Mucosa of gallbladder (tissue), 1 donor: ENCODE data around the gene PRKD1. TPM values are rescaled to one million over a fixed set of nuclear protein-coding genes. Genes with fewer than 3 reads are reported as not detected.

Experiments used
- DNase-seq: peaks from one replicate; pipeline ENCODE4 v3.0.0-alpha.2; 2020; ENCODE audit warnings: low spot score
- total RNA-seq: library from RNA; stranded (reverse); gene quantifications from one replicate; pipeline ENCODE4 v1.2.1, GENCODE V29; 2021
- donor health status: DM: no; HTN: no; CAD: no.

Gene PRKD1
- 20.3 TPM for total RNA-seq

- DNase-seq = peak; percentile 48
Observed at GRCh38 chr14:29927376-29928116, at the start of gene PRKD1. PRKD1 (minus strand) TSS chr14:29927847.

GRCh38 chr14:29971101-29971500 is 43.5 kb upstream of the PRKD1 start:
- DNase-seq = no peak

DNA sequence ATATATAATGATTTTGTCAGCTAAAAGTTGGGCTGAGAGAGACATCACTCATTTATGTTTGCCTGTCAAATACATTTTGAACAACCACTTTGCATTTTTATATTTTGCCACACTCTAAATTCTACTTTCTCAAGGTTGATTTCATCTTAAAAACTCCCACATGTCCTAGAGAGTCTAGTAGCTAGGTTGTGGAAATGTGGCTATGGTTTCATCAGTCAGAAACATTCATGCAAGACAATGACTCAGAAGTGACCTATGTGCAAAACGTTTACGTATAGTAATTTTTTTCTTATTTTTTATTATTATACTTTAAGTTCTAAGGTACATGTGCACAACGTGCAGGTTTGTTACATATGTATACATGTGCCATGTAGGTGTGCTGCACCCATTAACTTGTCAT is 27.4 kb upstream of the PRKD1 start:
- no peak for DNase-seq

- no peak for DNase-seq
Observed at GRCh38 chr14:29953501-29953900, 25.9 kb upstream of the PRKD1 start.

GRCh38 chr14:29944091-29944490 is 16.4 kb upstream of the PRKD1 start:
- no peak for DNase-seq

- no peak for DNase-seq
Observed at GRCh38 chr14:29941401-29941800, 13.8 kb upstream of the PRKD1 start.

GRCh38 chr14:29940482-29940881 is 12.8 kb upstream of the PRKD1 start:
- no peak for DNase-seq

DNA sequence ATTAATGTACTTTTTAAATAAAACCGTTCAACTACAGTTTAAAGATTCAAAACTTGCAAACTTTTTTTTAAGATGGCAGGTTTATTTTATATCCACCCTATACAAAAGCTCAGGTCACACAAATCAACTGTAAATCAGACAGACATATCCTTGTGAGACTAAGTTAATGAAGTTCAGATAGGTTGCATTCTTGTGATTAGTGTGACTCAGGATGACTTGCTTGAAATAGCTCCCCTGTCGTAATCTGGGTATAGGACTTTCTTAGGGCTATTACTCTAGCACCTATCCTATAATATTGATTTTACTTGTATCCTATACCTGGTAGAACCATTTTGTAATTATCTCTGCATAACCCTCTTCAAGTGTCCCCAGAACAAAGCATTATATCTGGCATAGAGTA is 9.5 kb upstream of the PRKD1 start:
- no peak for DNase-seq

- no peak for DNase-seq
Observed at GRCh38 chr14:29930283-29930682, 2.6 kb upstream of the PRKD1 start.

GRCh38 chr14:29928117-29928640 is 532 bp upstream of the PRKD1 start:
- no peak for DNase-seq

DNA sequence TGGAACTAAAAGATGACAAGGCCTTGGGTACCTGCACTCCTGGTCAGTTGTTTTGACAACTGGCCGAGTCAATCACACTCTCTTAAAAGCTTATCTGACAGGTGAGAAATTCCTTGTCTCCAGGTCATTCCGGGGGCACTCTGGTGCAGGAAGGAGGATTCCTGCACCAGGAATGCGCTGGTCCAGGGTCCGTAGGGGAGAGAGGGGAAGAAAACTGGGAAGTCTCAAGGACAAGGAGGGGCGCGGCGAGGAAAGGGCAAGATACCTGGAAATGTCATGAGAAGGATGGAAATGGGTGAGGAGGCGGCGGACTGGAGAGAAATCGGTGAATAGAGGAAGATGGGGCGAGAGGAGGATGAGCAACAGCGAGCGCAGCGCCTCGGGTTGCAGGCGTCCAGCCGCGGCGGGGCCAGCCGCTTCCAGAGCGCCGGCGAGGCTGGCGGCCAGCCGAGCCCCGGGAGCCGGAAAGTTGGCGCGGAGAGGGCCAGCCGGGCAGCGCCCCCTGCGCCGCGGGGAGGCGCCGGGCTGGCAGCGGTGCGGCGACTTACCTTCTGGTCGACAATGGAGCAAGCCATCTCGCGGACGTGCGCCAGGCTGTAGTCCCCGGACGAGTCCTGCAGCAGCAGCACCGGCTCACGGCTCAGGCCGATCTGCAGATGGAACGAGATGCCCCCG is 809 bp downstream of the PRKD1 start:
- peak; percentile 36 for DNase-seq

DNA sequence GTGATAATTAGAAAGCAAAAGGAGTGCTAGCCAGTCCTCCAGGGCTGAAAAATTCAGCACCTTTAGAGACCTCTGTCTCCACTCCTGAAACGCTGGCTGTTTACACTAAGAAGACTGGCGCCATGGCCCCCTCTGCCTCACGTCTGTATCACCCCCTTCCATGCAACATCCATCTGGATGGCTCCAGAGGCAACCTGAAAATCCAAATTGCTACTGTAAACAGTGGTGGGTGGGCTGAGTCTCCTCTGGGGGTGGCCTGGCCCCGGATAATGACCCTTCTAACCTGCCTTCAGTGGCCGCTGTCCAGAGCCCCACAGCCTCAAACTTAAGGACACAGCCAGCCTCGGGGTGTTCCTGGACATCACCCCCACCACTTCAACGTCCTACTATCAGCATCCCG is 1.4 kb downstream of the PRKD1 start:
- DNase-seq = no peak

DNA sequence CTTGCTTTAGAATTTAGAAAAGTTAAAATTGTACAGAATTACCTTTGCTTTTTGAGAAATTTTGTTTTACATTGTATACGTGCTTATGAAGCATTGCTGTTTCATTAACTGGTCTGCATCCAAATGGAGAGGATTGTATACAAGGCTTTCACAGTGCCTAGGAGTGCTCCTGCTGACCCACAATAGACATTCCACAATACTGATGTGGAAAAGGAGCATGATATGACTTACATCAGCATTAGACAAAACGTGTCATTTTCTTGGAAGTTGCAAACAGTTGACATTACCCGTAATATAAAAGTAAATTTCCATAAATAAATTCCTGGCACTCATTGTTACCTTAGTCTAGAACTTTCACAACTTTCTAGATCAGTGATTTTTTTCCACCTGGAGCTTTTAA is 1.9 kb downstream of the PRKD1 start:
- DNase-seq = no peak

DNA sequence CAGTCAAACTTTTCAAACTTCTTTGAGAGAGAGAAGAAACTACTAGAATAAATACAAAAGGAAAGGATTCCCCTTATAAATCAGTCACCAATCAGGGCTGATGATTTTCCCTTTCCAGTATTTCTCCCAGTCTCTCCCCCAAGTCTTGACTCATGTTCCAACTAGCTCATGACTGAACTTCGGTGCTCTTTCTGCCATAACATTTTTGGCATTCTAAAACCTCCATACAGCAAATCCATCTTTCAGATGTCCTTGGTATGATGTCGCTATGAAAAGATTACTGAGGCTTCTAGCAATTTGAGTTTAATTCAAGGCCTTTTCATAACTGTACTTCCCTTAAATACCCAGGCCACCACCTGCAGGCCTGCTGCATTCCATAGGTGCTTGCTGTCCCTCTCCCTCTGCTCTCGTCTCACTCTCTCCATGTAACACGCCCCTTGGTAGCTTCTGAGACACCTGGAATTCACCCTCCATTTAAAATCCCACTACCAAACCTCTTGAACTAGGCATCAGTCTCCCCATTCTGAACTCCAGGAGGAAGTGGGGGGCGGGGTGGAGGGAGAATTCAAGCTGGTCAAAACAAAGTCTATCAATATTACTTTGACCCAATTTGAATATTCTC is 2.4 kb downstream of the PRKD1 start:
- DNase-seq = no peak

- no peak for DNase-seq
Observed at GRCh38 chr14:29919845-29920244, 7.8 kb downstream of the PRKD1 start.

GRCh38 chr14:29918981-29919380 is 8.7 kb downstream of the PRKD1 start:
- DNase-seq = no peak

DNA sequence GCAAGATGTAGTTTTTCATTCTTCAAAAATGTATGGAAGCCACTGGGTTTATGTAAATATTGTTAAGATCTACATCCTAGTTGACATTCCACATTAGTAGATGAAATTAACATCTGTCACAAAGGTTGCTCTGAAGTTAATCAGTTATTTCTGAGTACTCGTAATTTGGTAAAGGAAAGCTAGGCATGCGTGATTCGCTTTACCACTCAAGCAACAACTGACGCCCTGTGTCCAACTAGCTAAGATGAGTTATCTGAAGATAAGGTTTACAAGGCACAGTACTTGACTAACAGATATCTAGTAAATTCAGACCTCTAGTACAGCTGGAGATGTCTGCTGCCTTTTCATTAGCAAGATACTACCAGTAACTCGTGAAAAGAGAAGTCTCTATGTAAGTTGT is 14.1 kb downstream of the PRKD1 start:
- DNase-seq = no peak

DNA sequence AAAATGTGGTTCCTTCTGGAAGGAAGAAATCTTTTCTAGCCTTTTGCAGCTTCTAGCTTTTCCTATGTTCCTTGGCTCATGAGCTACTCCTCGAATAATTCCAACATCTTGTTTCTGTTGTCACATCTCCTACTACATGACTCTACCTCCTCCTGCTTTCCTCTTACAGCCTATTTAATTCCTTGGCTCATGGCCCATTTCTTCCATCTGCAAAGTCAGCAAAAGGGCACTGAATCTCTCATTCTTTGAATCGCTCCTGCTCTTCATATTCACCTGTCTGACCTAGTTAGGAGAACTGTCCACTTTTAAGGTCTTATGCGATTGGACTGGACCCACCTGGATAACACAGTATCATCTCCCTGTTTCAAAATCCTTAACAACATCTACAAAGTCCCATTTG is 15.8 kb downstream of the PRKD1 start:
- no peak for DNase-seq

GRCh38 chr14:29908652-29909577 is 18.7 kb downstream of the PRKD1 start:
- DNase-seq = no peak

DNA sequence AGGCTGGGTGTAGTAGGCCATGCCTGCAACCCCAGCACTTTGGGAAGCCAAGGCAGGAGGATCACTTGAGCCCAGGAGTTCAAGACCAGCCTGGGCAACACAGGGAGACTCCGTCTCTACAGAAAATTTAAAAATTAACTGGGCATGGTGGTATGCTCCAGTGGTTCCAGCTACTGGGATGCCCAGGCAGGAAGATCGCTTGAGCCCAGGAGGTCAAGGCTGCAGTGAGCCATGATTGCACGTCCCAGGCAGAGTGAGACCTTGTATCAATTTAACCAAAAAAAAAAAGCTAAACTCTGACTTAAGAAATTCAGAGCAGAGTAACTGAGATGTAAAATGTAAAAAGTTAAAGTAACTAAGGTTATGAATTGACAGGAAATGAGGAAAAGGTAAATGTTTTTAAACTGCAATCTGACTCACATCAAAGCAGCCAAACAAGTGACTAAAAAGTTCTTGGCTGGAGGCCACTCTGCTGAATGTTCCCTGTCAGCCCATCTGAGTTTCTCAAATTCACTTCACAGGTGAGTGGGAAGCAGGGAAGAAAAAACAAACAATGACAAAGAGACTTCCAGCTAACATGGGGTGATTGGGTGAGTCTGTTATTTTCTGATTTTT is 21.3 kb downstream of the PRKD1 start:
- no peak for DNase-seq

- no peak for DNase-seq
Observed at GRCh38 chr14:29905543-29905942, 22.1 kb downstream of the PRKD1 start.
